Esophagus squamous epithelium (tissue), 5 donors: ENCODE measurements around the gene ARMH3. TPM values are rescaled to one million over a fixed set of nuclear protein-coding genes. Genes with fewer than 3 reads are reported as not detected.
A peak's percentile ranks its signal among the peaks of the same experiment; 100 is the strongest.
"Not testable (repeated sequence)": the region's sequence is repeated elsewhere in the genome, so short reads cannot be mapped to it uniquely, and the experiment has no call there.

Experiments
- DNase-seq: peaks from one replicate; lab custom pipeline; 2025; lab: John Stamatoyannopoulos, UW
- H3K27ac ChIP-seq, 4 donors: fragments of 200-600 bp; sonication (generic); one replicate each; pipeline ENCODE4 v1.5.1; 2016 to 2019; ENCODE audit warnings: mild to moderate bottlenecking in 1 of 4
- H3K27me3 ChIP-seq, 4 donors: fragments of 200-600 bp; sonication (generic); 1 replicate in 3 of 4; 2 replicates in 1 of 4; pipeline versions ENCODE4 v1.5.1 to v1.6.0; 2017 to 2021; ENCODE audit warnings: antibody characterized with exemption in 1 of 4
- H3K36me3 ChIP-seq, 3 donors: fragments of 200-600 bp; sonication (generic); one replicate each; pipeline ENCODE4 v1.5.1; 2016 to 2019
- H3K4me1 ChIP-seq, 3 donors: fragments of 200-600 bp; sonication (generic); one replicate each; pipeline ENCODE4 v1.5.1; 2017 to 2019
- H3K4me3 ChIP-seq, 4 donors: fragments of 200-600 bp; sonication (generic); 1 replicate in 3 of 4; 2 replicates in 1 of 4; pipeline ENCODE4 v1.5.1; 2016 to 2019; ENCODE audit warnings: mild to moderate bottlenecking in 2 of 4, moderate library complexity in 1 of 4
- H3K9me3 ChIP-seq, 3 donors: fragments of 200-600 bp; sonication (generic); one replicate each; pipeline ENCODE4 v1.5.1; 2016 to 2019
- POLR2A ChIP-seq, 4 donors: fragments of 450-650 bp; IDR thresholded peaks; one replicate each; pipeline ENCODE4 v1.6.1; 2017; ENCODE audit warnings: antibody characterized with exemption in 4 of 4, mild to moderate bottlenecking in 4 of 4, moderate library complexity in 3 of 4
- WGBS, 2 donors: methylation state at CpG; one replicate each; pipeline ENCODE4 v1.1.5; 2018; 5-methylcytosine and 5-hydroxymethylcytosine counted together
- intact Hi-C: fragments of 100-400 bp; cut with DNase I; formaldehyde crosslinking; loops from one replicate; pipeline ENCODE4 v1.15.0; 2022
- total RNA-seq, 4 donors: library from RNA; depleted of rRNA; stranded (reverse); fragments of >200 nt; gene quantifications; one replicate each; pipeline ENCODE4 v1.1.0, GENCODE V29; 2016
- TF ChIP-seq, protein P1 (sequence below), 6 experiments: fragments of 450-650 bp in 4 of 6; fragments of 200-600 bp in 2 of 6; sonication (generic) in 2 of 6; IDR thresholded peaks; one replicate each; pipeline ENCODE4 v1.5.1; 2016 to 2019; ENCODE audit warnings: antibody characterized with exemption in 6 of 6, mild to moderate bottlenecking in 4 of 6, moderate library complexity in 4 of 6
- donor health status: DM: yes; HTN: yes; CAD: no.

ARMH3 gene
- total RNA-seq, 4 donors from 2014 or later = 13.3 to 17.2 (median 16.1) TPM

DNA sequence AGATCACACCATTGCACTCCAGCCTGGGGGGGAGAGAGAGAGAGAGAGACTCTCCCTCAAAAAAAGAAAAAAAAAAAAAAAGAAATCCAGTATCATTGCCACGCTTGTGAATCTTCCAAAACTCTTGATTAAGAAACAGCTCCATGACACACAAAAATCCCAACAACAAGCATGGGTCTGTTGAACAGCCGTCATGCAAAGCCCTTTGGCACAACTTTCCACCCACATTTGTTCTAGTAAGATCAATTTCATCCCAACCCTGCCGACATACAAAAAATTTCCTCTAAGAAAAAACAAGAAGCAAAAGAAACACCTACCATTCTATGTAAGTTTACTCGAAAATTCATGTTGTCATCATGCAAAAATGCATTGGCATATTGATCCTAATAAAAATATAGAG, 62.8 kb downstream of the ARMH3 start:
- Histone ChIP-seq H3K9me3 (no peaks in the 10 kb centered on the region), H3K27me3 (no peaks in the 10 kb centered on the region), H3K27ac (no peak overlapping the region), H3K4me3 (no peak overlapping the region), H3K36me3 (peaks cover 6 to 96% (median 25%) of the 10 kb centered on the region in 3 donors), H3K4me1 (peaks cover 0 to 14% (median 7%) of the 10 kb centered on the region in 3 donors)
- no peak for DNase-seq
- WGBS, 2 donors = 83 to 86% methylated on average over 4 of the region's 4 CpGs
- TF ChIP-seq, protein P1, sequence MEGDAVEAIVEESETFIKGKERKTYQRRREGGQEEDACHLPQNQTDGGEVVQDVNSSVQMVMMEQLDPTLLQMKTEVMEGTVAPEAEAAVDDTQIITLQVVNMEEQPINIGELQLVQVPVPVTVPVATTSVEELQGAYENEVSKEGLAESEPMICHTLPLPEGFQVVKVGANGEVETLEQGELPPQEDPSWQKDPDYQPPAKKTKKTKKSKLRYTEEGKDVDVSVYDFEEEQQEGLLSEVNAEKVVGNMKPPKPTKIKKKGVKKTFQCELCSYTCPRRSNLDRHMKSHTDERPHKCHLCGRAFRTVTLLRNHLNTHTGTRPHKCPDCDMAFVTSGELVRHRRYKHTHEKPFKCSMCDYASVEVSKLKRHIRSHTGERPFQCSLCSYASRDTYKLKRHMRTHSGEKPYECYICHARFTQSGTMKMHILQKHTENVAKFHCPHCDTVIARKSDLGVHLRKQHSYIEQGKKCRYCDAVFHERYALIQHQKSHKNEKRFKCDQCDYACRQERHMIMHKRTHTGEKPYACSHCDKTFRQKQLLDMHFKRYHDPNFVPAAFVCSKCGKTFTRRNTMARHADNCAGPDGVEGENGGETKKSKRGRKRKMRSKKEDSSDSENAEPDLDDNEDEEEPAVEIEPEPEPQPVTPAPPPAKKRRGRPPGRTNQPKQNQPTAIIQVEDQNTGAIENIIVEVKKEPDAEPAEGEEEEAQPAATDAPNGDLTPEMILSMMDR (IDR thresholded peaks at IDR 0.05) = no peak
- TF ChIP-seq POLR2A (IDR thresholded peaks at IDR 0.05) = no peak
- intact Hi-C loops = no loop called here

- no peak for DNase-seq
- no peak overlapping the region for H3K27ac ChIP-seq
- H3K27me3 ChIP-seq = no peaks in the 10 kb centered on the region
- no peak overlapping the region for H3K4me3 ChIP-seq
- 86 to 91% methylated on average over 3 of the region's 3 CpGs for WGBS, 2 donors
- no peaks in the 10 kb centered on the region for H3K9me3 ChIP-seq
- intact Hi-C loops = no loop called here
- no peaks in the 10 kb centered on the region for H3K4me1 ChIP-seq
- H3K36me3 ChIP-seq = peaks cover 12 to 98% (median 25%) of the 10 kb centered on the region in 3 donors
- TF ChIP-seq, protein P1 (IDR thresholded peaks at IDR 0.05) = no peak
Measured at GRCh38 chr10:101987136-101987535, 68.8 kb downstream of the ARMH3 start.

GRCh38 chr10:101986624-101986971, 69.4 kb downstream of the ARMH3 start:
- H3K4me1 ChIP-seq = no peaks in the 10 kb centered on the region
- whole genome bisulfite sequencing, 2 donors = 62 to 65% methylated on average over 3 of the region's 3 CpGs
- intact Hi-C loops = no loop called here
- H3K36me3 ChIP-seq = peaks cover 7 to 98% (median 21%) of the 10 kb centered on the region in 3 donors
- no peaks in the 10 kb centered on the region for H3K27me3 ChIP-seq
- H3K9me3 ChIP-seq = no peaks in the 10 kb centered on the region
- no peak for DNase-seq
- H3K27ac ChIP-seq = no peak overlapping the region
- H3K4me3 ChIP-seq = no peak overlapping the region
- TF ChIP-seq POLR2A (IDR thresholded peaks at IDR 0.05) = no peak
- TF ChIP-seq, protein P1 (IDR thresholded peaks at IDR 0.05) = no peak

DNA sequence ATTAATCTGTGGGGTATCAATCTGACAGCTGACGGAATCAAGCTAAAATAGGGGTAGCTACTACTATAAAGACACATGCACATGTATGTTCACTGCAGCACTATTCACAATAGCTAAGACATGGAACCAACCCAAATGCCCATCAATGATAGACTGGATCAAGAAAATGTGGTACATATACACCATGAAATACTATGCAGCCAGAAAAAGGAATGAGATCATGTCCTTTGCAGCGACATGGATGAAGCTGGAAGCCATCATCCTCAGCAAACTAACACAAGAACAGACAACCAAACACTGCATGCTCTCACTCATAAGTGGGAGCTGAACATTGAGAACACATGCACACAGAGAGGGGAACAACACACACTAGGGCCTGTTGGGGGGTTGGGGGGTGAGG, 75.3 kb downstream of the ARMH3 start:
- H3K4me3 ChIP-seq, H3K9me3 ChIP-seq, H3K27ac ChIP-seq, H3K27me3 ChIP-seq, intact Hi-C loops, H3K4me1 ChIP-seq, DNase-seq: not testable (repeated sequence)
- peaks cover 0 to 71% (median 7%) of the 10 kb centered on the region in 3 donors for H3K36me3 ChIP-seq
- WGBS, 2 donors = 100% methylated on average over 2 of the region's 2 CpGs

DNA sequence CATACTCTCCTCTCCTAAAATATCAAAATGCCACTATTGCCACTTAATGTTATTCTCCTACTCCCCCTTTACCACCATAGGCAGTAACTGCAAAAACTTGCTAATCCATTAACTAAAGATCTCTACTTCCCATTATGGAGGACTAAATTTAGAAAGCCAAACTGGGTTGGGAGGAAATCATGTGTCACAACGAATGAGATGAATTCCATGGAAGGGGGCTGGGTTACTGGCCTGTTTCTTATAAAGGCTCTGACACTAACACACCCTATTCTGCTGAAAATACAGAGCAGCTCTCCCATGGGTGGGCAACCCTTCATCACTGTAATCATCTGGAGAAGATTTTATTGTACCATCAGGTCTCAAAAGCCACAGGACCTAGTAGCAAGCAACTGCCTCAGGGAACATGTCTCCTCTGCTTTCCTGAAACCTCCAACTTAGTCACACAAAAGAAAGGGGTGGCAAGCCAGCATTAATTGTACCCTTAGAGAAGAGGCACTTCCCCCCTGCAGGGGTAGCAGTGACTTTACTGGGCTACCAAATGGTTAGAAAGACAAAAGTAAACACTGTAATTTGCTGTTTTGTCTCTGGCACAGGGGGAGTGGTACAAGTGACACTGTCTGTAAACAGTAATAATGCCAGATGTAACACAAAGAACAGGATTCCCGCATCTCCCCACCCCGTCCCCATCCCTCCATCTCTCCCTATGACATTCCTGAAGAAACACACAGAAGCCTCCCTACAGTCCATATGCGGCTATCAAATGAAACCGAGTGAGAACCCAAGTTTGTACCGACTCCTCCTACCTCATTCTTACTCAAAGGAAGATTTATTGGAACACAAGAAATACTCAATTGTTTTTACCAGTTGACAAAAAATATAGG, 81.6 kb downstream of the ARMH3 start:
- H3K36me3 ChIP-seq = peaks cover 0 to 78% (median 0%) of the 10 kb centered on the region in 3 donors
- 72 to 73% methylated on average over 6 of the region's 6 CpGs for WGBS, 2 donors
- peak overlapping the region in 1 of 4 donors; percentile 41 for H3K27ac ChIP-seq
- H3K9me3 ChIP-seq = no peaks in the 10 kb centered on the region
- H3K4me1 ChIP-seq = peaks cover 0 to 9% (median 7%) of the 10 kb centered on the region in 3 donors
- no peak overlapping the region for H3K4me3 ChIP-seq
- DNase-seq = no peak
- TF ChIP-seq, protein P1 (IDR thresholded peaks at IDR 0.05) = no peak
- no peak for TF ChIP-seq POLR2A (IDR thresholded peaks at IDR 0.05)
- intact Hi-C loops = no loop called here
- H3K27me3 ChIP-seq = no peaks in the 10 kb centered on the region
